ENCODE results near the gene RYR2.
A peak's percentile ranks its signal among the peaks of the same experiment; 100 is the strongest.
"Not testable (repeated sequence)": the region's sequence is repeated elsewhere in the genome, so short reads cannot be mapped to it uniquely, and the experiment has no call there.

Gene RYR2

DNA sequence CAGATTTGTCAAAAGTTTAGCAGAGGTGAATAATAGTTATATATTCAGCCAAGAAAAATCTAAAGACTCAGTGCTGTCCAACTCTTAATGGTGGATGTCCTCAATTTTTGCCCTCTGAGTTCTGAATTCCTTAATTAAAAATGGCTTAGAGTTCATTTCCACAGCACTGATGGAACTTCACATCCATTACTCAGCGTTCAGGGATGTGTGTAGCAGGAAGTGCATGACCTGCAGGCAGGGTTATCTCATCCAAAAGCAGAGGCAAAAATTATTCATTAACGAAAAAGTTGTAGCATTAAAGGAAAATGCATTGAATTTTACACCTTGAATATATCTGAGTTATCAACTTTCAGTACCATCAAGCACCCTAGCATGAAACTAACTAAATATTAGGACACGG lies 752.1 kb downstream of the RYR2 start:
- no peak for TF ChIP-seq Cebpa-rat (IDR thresholded peaks at IDR 0.05)
- H3K27me3 ChIP-seq, result no peaks in the 10 kb centered on the region

DNA sequence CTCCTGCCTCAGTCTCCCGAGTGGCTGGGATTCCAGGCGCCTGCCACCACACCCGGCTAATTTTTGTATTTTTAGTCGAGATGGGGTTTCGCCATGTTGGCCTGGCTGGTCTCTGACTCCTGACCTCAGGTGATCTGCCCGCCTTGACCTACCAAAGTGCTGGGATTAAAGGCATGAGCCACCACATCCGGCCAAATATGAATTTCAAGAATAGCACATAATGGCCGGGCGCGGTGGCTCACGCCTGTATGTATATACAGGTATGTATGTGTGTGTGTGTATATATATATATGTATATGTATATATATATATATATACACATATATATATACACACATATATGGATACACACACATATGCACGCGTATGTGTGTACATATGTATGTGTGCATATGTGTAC lies 753.6 kb downstream of the RYR2 start:
- no peak overlapping the region for H3K4me2 ChIP-seq
- peaks cover 4 to 18% (median 7%) of the 10 kb centered on the region in 10 experiments; a peak in 15 of 20 replicates for H3K4me1 ChIP-seq
- H3K36me3 ChIP-seq, result no peaks in the 10 kb centered on the region
- H3K4me3 ChIP-seq, result no peak overlapping the region
- H3K9ac ChIP-seq, result no peak overlapping the region
- no peak overlapping the region for H3K27ac ChIP-seq
- H3K9me3 ChIP-seq (replicated peaks in 1 of 11), result no peaks in the 10 kb centered on the region
- H3K27me3 ChIP-seq, result no peaks in the 10 kb centered on the region
- no peak for TF ChIP-seq Cebpa-rat (IDR thresholded peaks at IDR 0.05)
- no peaks in the 10 kb centered on the region for H4K20me1 ChIP-seq

More for the DNA sequence above, 752.1 kb downstream of the RYR2 start:
- Histone ChIP-seq H3K4me1 (peaks cover 12 to 29% (median 17%) of the 10 kb centered on the region in 10 experiments; a peak in 19 of 20 replicates), H3K4me2 (peak overlapping the region in 7 of 11 experiments; percentile 9 to 62 (median 36); a peak in 14 of 22 replicates), H3K9ac (no peak overlapping the region), H4K20me1 (no peaks in the 10 kb centered on the region), H3K4me3 (no peak overlapping the region), H3K9me3 (replicated peaks in 1 of 11) (no peaks in the 10 kb centered on the region), H3K27ac (no peak overlapping the region), H3K36me3 (no peaks in the 10 kb centered on the region)

DNA sequence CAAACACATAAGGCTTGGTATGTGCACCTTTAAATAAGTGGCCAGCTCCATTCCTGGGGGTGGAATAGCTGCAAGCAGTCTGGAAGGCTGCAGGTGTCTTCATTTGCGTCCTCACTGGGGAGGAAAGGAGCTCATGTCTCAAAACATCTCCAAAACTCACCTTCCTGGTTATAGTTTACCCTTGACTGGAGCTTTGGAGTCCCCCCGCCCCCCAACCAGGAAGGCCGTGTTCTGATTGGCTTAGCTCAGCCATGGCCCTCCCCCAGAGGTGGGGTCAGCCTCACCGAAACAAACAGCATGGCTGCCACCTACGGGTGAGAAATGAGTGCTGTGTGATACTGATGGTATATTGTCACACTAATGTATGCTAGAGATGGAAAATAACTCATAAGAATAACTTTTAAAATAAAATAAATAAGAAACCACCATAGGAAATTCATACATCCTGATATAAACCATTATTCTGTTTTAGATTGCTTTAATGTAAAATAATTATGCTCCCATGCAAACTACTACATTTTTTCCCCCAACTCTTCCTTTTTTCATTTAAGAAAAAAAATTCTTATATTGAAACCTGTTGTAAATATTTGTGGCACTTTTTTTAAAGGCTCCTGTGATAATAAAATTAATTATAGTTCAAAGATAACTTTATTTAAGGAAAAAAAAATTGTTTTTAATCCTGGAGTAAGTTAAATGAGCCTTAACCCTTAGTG lies 757.9 kb downstream of the RYR2 start:
- no peaks in the 10 kb centered on the region for H3K9me3 ChIP-seq (replicated peaks in 1 of 11)
- H3K9ac ChIP-seq, result no peak overlapping the region
- no peak overlapping the region for H3K27ac ChIP-seq
- no peak overlapping the region for H3K4me2 ChIP-seq
- H4K20me1 ChIP-seq, result no peaks in the 10 kb centered on the region
- H3K27me3 ChIP-seq, result no peaks in the 10 kb centered on the region
- H3K4me1 ChIP-seq, result no peaks in the 10 kb centered on the region
- H3K36me3 ChIP-seq, result no peaks in the 10 kb centered on the region
- H3K4me3 ChIP-seq, result no peak overlapping the region
- no peak for TF ChIP-seq Cebpa-rat (IDR thresholded peaks at IDR 0.05)

DNA sequence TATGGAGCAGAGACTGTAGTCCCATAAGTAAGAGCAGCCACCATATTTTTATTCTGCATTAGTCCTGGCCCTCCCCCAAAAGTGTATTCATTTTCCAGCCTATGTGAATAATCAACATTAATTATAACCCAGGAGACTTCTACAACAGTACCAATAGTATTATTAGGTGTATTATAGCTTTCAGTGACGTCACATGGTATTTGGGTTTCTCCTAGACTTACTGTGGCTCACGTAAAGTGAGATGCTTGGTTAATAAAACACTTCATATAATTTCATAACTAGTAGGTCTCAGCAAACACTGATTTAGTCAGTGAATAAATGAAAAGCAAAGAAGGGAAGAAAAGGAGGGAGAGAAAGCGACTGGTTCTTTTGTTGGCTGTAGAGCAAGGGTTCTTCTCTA lies 762.5 kb downstream of the RYR2 start:
- Histone ChIP-seq H3K36me3 (no peaks in the 10 kb centered on the region), H3K4me1 (no peaks in the 10 kb centered on the region), H3K27me3 (no peaks in the 10 kb centered on the region), H3K4me3 (no peak overlapping the region), H3K9me3 (replicated peaks in 1 of 11) (no peaks in the 10 kb centered on the region), H3K4me2 (no peak overlapping the region), H4K20me1 (no peaks in the 10 kb centered on the region), H3K9ac (no peak overlapping the region), H3K27ac (no peak overlapping the region)
- TF ChIP-seq Cebpa-rat (IDR thresholded peaks at IDR 0.05), result no peak

DNA sequence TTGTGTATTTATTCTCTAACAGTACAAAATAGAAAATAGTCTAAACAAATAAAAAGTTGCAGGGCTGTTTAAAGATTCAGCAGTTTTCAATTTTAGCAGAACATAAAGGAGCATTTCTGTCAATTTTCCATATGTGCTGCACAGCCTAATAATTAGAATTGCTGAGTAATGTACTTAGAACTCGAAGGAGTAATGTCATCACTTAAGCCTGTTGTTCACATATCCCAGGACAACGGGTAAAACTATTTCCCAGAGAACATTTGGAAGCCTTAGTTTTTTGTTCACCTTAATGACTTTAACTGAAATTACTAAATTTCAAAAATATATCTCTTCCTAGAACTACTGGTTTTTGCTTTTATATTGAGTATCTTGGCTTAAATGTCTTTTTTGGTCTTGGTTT lies 767.1 kb downstream of the RYR2 start:
- H3K27ac ChIP-seq, result no peak overlapping the region

DNA sequence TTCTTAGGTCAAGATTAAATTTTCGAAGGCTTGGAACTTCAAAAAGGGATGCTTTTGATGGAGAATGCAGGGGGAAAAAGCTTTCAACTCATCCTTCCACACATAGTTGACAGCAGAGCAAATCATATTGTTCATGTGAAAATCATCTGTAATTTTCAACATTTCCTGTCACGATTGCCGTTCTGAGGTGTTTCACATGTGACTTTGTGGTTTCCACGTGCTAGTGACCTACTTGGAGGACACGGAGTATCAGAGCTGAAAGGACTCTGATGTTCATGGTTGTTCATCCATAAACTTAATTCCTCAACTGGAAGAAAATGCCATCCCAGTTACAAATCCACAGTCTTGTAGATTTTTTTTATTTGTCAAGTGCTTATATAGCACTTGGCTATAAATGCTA lies 769.6 kb downstream of the RYR2 start:
- no peaks in the 10 kb centered on the region for H4K20me1 ChIP-seq
- no peak overlapping the region for H3K9ac ChIP-seq
- H3K4me1 ChIP-seq, result no peaks in the 10 kb centered on the region
- H3K27me3 ChIP-seq, result no peaks in the 10 kb centered on the region
- TF ChIP-seq Cebpa-rat (IDR thresholded peaks at IDR 0.05), result no peak
- H3K9me3 ChIP-seq (replicated peaks in 1 of 11), result no peaks in the 10 kb centered on the region
- H3K4me3 ChIP-seq, result no peak overlapping the region
- H3K36me3 ChIP-seq, result no peaks in the 10 kb centered on the region
- H3K27ac ChIP-seq, result no peak overlapping the region
- no peak overlapping the region for H3K4me2 ChIP-seq

More for the DNA sequence above, 767.1 kb downstream of the RYR2 start:
- no peak overlapping the region for H3K9ac ChIP-seq
- H3K36me3 ChIP-seq, result no peaks in the 10 kb centered on the region
- no peaks in the 10 kb centered on the region for H3K4me1 ChIP-seq
- no peaks in the 10 kb centered on the region for H4K20me1 ChIP-seq
- no peak overlapping the region for H3K4me2 ChIP-seq
- no peak for TF ChIP-seq Cebpa-rat (IDR thresholded peaks at IDR 0.05)
- no peak overlapping the region for H3K4me3 ChIP-seq
- H3K9me3 ChIP-seq (replicated peaks in 1 of 11), result no peaks in the 10 kb centered on the region
- H3K27me3 ChIP-seq, result no peaks in the 10 kb centered on the region

DNA sequence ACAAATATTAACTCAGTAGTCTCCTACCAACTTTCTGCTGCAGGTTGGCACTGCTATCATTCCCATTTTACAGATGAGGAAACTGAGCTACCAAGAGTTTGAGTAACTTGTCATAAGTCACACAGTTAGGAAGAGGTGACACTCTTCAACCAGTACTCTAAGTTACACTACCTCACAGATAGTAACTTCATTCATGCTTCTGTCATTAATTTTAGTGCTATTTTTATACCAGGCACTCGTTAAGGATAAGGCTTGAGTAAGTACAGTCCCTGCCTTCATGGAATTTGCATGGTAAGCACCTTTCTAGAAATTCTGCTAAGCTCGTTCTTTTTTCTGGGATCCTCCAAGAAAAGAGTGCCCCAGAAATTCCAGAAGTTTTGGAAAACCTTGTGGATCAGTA lies 770.1 kb downstream of the RYR2 start:
- H3K4me1 ChIP-seq, result no peaks in the 10 kb centered on the region
- H3K4me3 ChIP-seq, result no peak overlapping the region
- no peaks in the 10 kb centered on the region for H4K20me1 ChIP-seq
- no peaks in the 10 kb centered on the region for H3K9me3 ChIP-seq (replicated peaks in 1 of 11)
- H3K9ac ChIP-seq, result no peak overlapping the region
- TF ChIP-seq Cebpa-rat (IDR thresholded peaks at IDR 0.05), result no peak
- H3K36me3 ChIP-seq, result no peaks in the 10 kb centered on the region
- H3K4me2 ChIP-seq, result no peak overlapping the region
- no peak overlapping the region for H3K27ac ChIP-seq
- H3K27me3 ChIP-seq, result no peaks in the 10 kb centered on the region

DNA sequence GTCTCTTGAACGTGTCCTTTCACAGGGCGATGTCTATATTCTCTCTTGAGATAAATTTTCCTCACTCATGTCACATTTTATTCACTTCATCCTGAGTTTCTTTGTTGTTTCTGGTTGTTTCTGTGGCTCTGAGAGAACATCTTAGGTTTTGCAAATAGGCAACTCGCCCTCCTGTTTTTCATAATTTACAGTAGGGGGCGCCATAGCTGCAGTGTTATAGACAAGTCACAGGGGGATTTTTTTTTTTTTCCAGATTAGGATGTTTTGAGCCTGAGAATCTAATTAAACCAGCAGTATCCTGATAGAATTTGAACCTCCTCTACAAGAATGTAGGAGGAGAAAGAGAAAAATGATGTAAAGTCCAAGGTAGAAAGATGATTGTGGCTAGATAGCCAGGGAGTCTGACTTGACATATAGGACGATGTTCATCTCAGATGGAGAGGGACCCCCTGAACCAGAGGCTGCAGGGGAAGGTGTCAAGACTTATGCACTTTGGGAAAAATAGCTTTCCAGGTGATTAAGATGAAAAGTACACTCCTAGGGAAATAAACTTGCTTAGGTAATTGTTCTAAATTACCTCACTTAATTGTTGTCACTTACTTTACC lies 772.4 kb downstream of the RYR2 start:
- Histone ChIP-seq H3K4me2 (no peak overlapping the region), H3K36me3 (no peaks in the 10 kb centered on the region), H4K20me1 (no peaks in the 10 kb centered on the region), H3K4me3 (no peak overlapping the region), H3K27me3 (no peaks in the 10 kb centered on the region), H3K9me3 (replicated peaks in 1 of 11) (no peaks in the 10 kb centered on the region), H3K9ac (no peak overlapping the region), H3K27ac (no peak overlapping the region), H3K4me1 (no peaks in the 10 kb centered on the region)
- no peak for TF ChIP-seq Cebpa-rat (IDR thresholded peaks at IDR 0.05)

DNA sequence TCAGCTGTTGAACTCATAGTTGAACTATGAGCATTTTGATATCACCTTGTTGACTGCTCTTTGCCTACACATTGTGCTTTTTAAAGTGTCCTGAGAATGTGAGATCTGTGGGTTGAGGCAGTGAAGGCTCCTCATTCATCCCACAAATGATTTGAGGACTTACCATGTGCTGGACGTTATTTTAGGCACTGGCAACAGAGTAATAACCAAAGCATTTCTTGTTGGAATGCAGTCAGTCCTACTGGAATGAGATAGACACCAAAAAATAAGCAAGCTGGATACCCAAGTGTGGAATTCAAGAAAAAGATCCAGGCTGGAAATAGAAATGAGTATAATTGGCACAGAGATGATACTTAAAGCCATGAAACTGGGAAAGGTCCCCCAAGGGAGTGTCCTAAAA lies 775.3 kb downstream of the RYR2 start:
- Histone ChIP-seq H3K4me3 (no peak overlapping the region), H3K9ac (no peak overlapping the region), H4K20me1 (no peaks in the 10 kb centered on the region), H3K27ac (no peak overlapping the region), H3K4me1 (no peaks in the 10 kb centered on the region), H3K4me2 (no peak overlapping the region), H3K36me3 (no peaks in the 10 kb centered on the region), H3K9me3 (replicated peaks in 1 of 11) (no peaks in the 10 kb centered on the region), H3K27me3 (no peaks in the 10 kb centered on the region)
- no peak for TF ChIP-seq Cebpa-rat (IDR thresholded peaks at IDR 0.05)

DNA sequence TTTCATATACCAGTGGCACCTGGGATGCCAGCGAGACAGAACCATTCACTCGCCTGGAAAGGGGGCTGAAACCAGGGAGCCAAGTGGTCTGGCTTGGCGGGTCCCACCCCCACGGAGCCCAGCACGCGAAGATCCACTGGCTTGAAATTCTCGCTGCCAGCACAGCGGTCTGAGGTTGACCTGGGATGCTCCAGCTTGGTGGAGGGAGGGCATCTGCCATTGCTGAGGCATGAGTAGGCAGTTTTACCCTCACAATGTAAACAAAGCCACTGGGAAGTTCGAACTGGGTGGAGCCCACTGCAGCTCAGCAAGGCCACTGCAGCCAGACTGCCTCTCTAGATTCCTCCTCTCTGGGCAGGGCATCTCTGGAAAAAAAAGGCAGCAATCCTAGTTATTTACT lies 778.6 kb downstream of the RYR2 start:
- H3K27ac ChIP-seq; H4K20me1 ChIP-seq; H3K4me2 ChIP-seq; H3K9me3 ChIP-seq (replicated peaks in 1 of 11); H3K4me1 ChIP-seq; H3K36me3 ChIP-seq; H3K4me3 ChIP-seq; H3K27me3 ChIP-seq; H3K9ac ChIP-seq: not testable (repeated sequence)

All from BLaER1 treated with 17β-estradiol and CSF1 and Interleukin-3, amounts not matched to agents 10 nM and 100 nM (cell line).